Adrenal gland (tissue), 12 donors: ENCODE data around the gene HOXA3. TPM values are rescaled to one million over a fixed set of nuclear protein-coding genes. Genes with fewer than 3 reads are reported as not detected.
A peak's percentile ranks its signal among the peaks of the same experiment; 100 is the strongest.

Experiments
- DNase-seq, 7 donors: peaks; one replicate each; pipeline ENCODE4 v3.0.0-alpha.2; 2019 to 2020
- H3K27ac ChIP-seq, 5 donors: fragments of 200-600 bp; sonication (generic) in 4 of 5; 1 replicate in 3 of 5; 2 replicates in 2 of 5; pipeline versions ENCODE4 v1.5.1 to v1.8.0; 2016 to 2020; ENCODE audit warnings: mild to moderate bottlenecking in 1 of 5
- H3K27me3 ChIP-seq: fragments of 200-600 bp; 2 replicates; pipeline ENCODE4 v1.8.0; 2021
- H3K36me3 ChIP-seq, 2 donors: fragments of 200-600 bp; replicated peaks in 1 of 2; 1 replicate in 1 of 2; 2 replicates in 1 of 2; pipeline versions ENCODE4 v1.5.1 to v1.8.0; 2018 to 2022
- H3K4me1 ChIP-seq, 2 donors: fragments of 200-600 bp; replicated peaks in 1 of 2; 1 replicate in 1 of 2; 2 replicates in 1 of 2; pipeline versions ENCODE4 v1.5.1 to v1.8.0; 2018 to 2021
- H3K4me3 ChIP-seq, 4 donors: fragments of 200-600 bp; sonication (generic) in 3 of 4; one replicate each; pipeline ENCODE4 v1.5.1; 2016 to 2018
- H3K9me3 ChIP-seq, 3 donors: fragments of 200-600 bp; sonication (generic) in 1 of 3; replicated peaks in 1 of 3; 1 replicate in 2 of 3; 2 replicates in 1 of 3; pipeline versions ENCODE4 v1.5.1 to v1.8.0; 2016 to 2021
- POLR2A ChIP-seq, 2 donors: fragments of 450-650 bp; IDR thresholded peaks; one replicate each; pipeline ENCODE4 v1.6.1; 2017; ENCODE audit warnings: antibody characterized with exemption in 2 of 2, mild to moderate bottlenecking in 2 of 2, moderate library complexity in 1 of 2
- WGBS, 4 donors: extraction: QIAGEN DNeasy Blood & Tissue Kit in 2 of 4; methylation state at CpG; one replicate each; pipeline versions ENCODE4 v1.1.5 to v1.1.7; 2013 to 2017; 5-methylcytosine and 5-hydroxymethylcytosine counted together
- intact Hi-C, 2 donors: fragments of 100-400 bp; cut with DNase I; formaldehyde crosslinking; loops; one replicate each; pipeline versions ENCODE4 v1.14.1 to v1.15.0; 2022 to 2023
- polyA plus RNA-seq, 3 donors: library from polyadenylated mRNA; stranded (reverse); fragments of 200-250 nt in 2 of 3; fragments of 350-450 nt in 1 of 3; fragmentation: Illumina TruSeq in 1 of 3; extraction: RNeasy Lipid Tissue Mini Kit (QIAGEN cat#74804) in 1 of 3; gene quantifications; one replicate each; pipeline ENCODE4 v1.2.3, GENCODE V29; 2013 to 2014
- total RNA-seq, 9 donors: library from RNA; depleted of rRNA in 4 of 9; stranded (reverse); fragments of >200 nt in 4 of 9; fragments of 120-200 nt in 1 of 9; fragmentation: NEBNext Ultra II Directional in 1 of 9; extraction: Animal tissue kit (Norgen Biotek cat#: 25700) in 1 of 9; gene quantifications; one replicate each; pipeline versions ENCODE4 v1.1.0 to v1.2.4, GENCODE V29; 2013 to 2023
- TF ChIP-seq, protein P1 (sequence below), 6 experiments: fragments of 450-650 bp in 4 of 6; fragments of 200-600 bp in 2 of 6; sonication (generic) in 1 of 6; IDR thresholded peaks; 1 replicate in 5 of 6; 2 replicates in 1 of 6; pipeline versions ENCODE4 v1.5.1 to v1.8.0; 2016 to 2021; ENCODE audit warnings: antibody characterized with exemption in 6 of 6, mild to moderate bottlenecking in 2 of 6, moderate library complexity in 1 of 6
- donor health status: healthy with polysubstance abuse.
- donor health status: Bipolar disorder and iron deficiency.
- donor health status: DM: yes; HTN: yes; CAD: no.
- donor health status: DM: no; HTN: no; CAD: no.
- donor health status: DM: no; HTN: no; CAD: no.
- donor health status: DM: yes; HTN: yes; CAD: no.

The HOXA3 gene
- total and polyA plus RNA-seq, 12 donors, result 1.0 to 32.7 (median 3.8) TPM

- Histone ChIP-seq H3K4me1 (peaks cover 16 to 25% of the 10 kb centered on the region in 2 donors), H3K9me3 (no peaks in the 10 kb centered on the region), H3K4me3 (no peak overlapping the region), H3K27me3 (peaks cover 55% of the 10 kb centered on the region), H3K27ac (no peak overlapping the region), H3K36me3 (no peaks in the 10 kb centered on the region)
- TF ChIP-seq POLR2A (IDR thresholded peaks at IDR 0.05), result no peak
- TF ChIP-seq, protein P1, sequence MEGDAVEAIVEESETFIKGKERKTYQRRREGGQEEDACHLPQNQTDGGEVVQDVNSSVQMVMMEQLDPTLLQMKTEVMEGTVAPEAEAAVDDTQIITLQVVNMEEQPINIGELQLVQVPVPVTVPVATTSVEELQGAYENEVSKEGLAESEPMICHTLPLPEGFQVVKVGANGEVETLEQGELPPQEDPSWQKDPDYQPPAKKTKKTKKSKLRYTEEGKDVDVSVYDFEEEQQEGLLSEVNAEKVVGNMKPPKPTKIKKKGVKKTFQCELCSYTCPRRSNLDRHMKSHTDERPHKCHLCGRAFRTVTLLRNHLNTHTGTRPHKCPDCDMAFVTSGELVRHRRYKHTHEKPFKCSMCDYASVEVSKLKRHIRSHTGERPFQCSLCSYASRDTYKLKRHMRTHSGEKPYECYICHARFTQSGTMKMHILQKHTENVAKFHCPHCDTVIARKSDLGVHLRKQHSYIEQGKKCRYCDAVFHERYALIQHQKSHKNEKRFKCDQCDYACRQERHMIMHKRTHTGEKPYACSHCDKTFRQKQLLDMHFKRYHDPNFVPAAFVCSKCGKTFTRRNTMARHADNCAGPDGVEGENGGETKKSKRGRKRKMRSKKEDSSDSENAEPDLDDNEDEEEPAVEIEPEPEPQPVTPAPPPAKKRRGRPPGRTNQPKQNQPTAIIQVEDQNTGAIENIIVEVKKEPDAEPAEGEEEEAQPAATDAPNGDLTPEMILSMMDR (IDR thresholded peaks at IDR 0.05), result no peak
- DNase-seq, result peak in 3 of 7 donors; percentile 17 to 47 (median 22)
- WGBS, 4 donors, result 83 to 85% (median 84%) methylated on average over 20 to 40 of the region's 40 CpGs
- intact Hi-C loops, result no loop called here
These were observed 23.5 kb upstream of the HOXA3 start for GRCh38 chr7:27175626-27176523.

- H3K27me3 ChIP-seq, result peaks cover 52% of the 10 kb centered on the region
- intact Hi-C loops, result no loop called here
- WGBS, 4 donors, result 77 to 84% (median 80%) methylated on average over 10 to 12 of the region's 12 CpGs
- no peaks in the 10 kb centered on the region for H3K9me3 ChIP-seq
- no peak overlapping the region for H3K27ac ChIP-seq
- peaks cover 16 to 25% of the 10 kb centered on the region in 2 donors for H3K4me1 ChIP-seq
- peak in 5 of 7 donors; percentile 7 to 50 (median 15) for DNase-seq
- no peak for TF ChIP-seq POLR2A (IDR thresholded peaks at IDR 0.05)
- TF ChIP-seq, protein P1 (IDR thresholded peaks at IDR 0.05), result no peak
- no peak overlapping the region for H3K4me3 ChIP-seq
- H3K36me3 ChIP-seq, result no peaks in the 10 kb centered on the region
These were observed 22.7 kb upstream of the HOXA3 start for GRCh38 chr7:27174874-27175625.

- DNase-seq, result peak in 6 of 7 donors; percentile 15 to 51 (median 21)
- WGBS, 4 donors, result 9 to 26% (median 13%) methylated on average over 20 to 82 of the region's 82 CpGs
- peak within 1 kb of the TSS in 4 of 5 donors; percentile 65 to 89 (median 82) for H3K27ac ChIP-seq
These were observed 21.8 kb upstream of the HOXA3 start, which contains the start of gene HOXA10 for GRCh38 chr7:27173956-27174873. TSS of gene HOXA10 (minus strand) at chr7:27174320. CDS start at chr7:27174306, 14 bp downstream.

More at GRCh38 chr7:27173956-27174873, 21.8 kb upstream of the HOXA3 start, which contains the start of gene HOXA10:
- H3K4me3 ChIP-seq, result peak within 1 kb of the TSS in 2 of 4 donors; percentile 39 to 66
- H3K4me1 ChIP-seq, result peaks cover 16 to 17% of the 10 kb centered on the region in 2 donors
- intact Hi-C loops, result no loop called here
- no peaks in the 10 kb centered on the region for H3K36me3 ChIP-seq
- no peak for TF ChIP-seq POLR2A (IDR thresholded peaks at IDR 0.05)
- TF ChIP-seq, protein P1 (IDR thresholded peaks at IDR 0.05), result no peak
- H3K9me3 ChIP-seq, result no peaks in the 10 kb centered on the region
- H3K27me3 ChIP-seq, result peaks cover 54% of the 10 kb centered on the region
